ENCODE results near the gene CEP19.
"Not testable (repeated sequence)": the region's sequence is repeated elsewhere in the genome, so short reads cannot be mapped to it uniquely, and the experiment has no call there.

CEP19 gene

GRCh38 chr3:196754091-196754981, 42.3 kb upstream of the CEP19 start:
- no peaks in the 10 kb centered on the region for H3F3A ChIP-seq (ENCODE audit: low read depth)
- peaks cover 97% of the 10 kb centered on the region for H3K79me2 ChIP-seq (ENCODE audit: insufficient read depth, low read length)
- no peaks in the 10 kb centered on the region for H3K9me2 ChIP-seq (replicated peaks; ENCODE audit: low read depth, low read length)
- H3K9ac ChIP-seq (ENCODE audit: low read depth, low read length, poor library complexity, severe bottlenecking), result no peak overlapping the region
- peak overlapping the region; percentile 5 for H3K4me2 ChIP-seq (ENCODE audit: low read depth, low read length, poor library complexity, severe bottlenecking)
- H3K36me3 ChIP-seq (ENCODE audit: insufficient read depth, low read length), result no peaks in the 10 kb centered on the region; the same call in 1 of the 2 replicates
- H3K27me3 ChIP-seq (ENCODE audit: insufficient read depth, low read length, poor library complexity, severe bottlenecking), result no peaks in the 10 kb centered on the region
- TF ChIP-seq CTCF (conservative IDR thresholded peaks at IDR 0.05; ENCODE audit: low read length) (no peak), EZH2phosphoT487 (IDR thresholded peaks at IDR 0.05; ENCODE audit: borderline replicate concordance) (no peak)
- H4K20me1 ChIP-seq (ENCODE audit: insufficient read depth, low read length, poor library complexity, severe bottlenecking), result peaks cover 62% of the 10 kb centered on the region
- H2AFZ ChIP-seq (ENCODE audit: low read length), result no peak overlapping the region
- H3K9me3 ChIP-seq (ENCODE audit: insufficient read depth, low read depth, low read length), result no peaks in the 10 kb centered on the region
- no peak overlapping the region for H3K4me3 ChIP-seq (ENCODE audit: low read length, poor library complexity, severe bottlenecking)
- H3K4me1 ChIP-seq (ENCODE audit: insufficient read depth, low read length, poor library complexity, severe bottlenecking), result peaks cover 26% of the 10 kb centered on the region

GRCh38 chr3:196753201-196753600, 41.2 kb upstream of the CEP19 start:
- Histone ChIP-seq H3K9me3 (ENCODE audit: insufficient read depth, low read depth, low read length) (no peaks in the 10 kb centered on the region), H3K79me2 (ENCODE audit: insufficient read depth, low read length) (peaks cover 99% of the 10 kb centered on the region)

GRCh38 chr3:196749125-196749524, 37.1 kb upstream of the CEP19 start:
- no peaks in the 10 kb centered on the region for H3F3A ChIP-seq (ENCODE audit: low read depth)
- peaks cover 91% of the 10 kb centered on the region for H4K20me1 ChIP-seq (ENCODE audit: insufficient read depth, low read length, poor library complexity, severe bottlenecking)
- TF ChIP-seq CTCF (conservative IDR thresholded peaks at IDR 0.05; ENCODE audit: low read length), result no peak
- TF ChIP-seq EZH2phosphoT487 (IDR thresholded peaks at IDR 0.05; ENCODE audit: borderline replicate concordance), result no peak
- peaks cover 99% of the 10 kb centered on the region for H3K79me2 ChIP-seq (ENCODE audit: insufficient read depth, low read length)
- H3K9ac ChIP-seq (ENCODE audit: low read depth, low read length, poor library complexity, severe bottlenecking), result no peak overlapping the region
- H3K9me2 ChIP-seq (replicated peaks; ENCODE audit: low read depth, low read length), result no peaks in the 10 kb centered on the region
- no peak overlapping the region for H3K4me3 ChIP-seq (ENCODE audit: low read length, poor library complexity, severe bottlenecking)
- peaks cover 53% of the 10 kb centered on the region for H3K4me1 ChIP-seq (ENCODE audit: insufficient read depth, low read length, poor library complexity, severe bottlenecking)
- peak overlapping the region; percentile 89 for H3K4me2 ChIP-seq (ENCODE audit: low read depth, low read length, poor library complexity, severe bottlenecking)
- H3K36me3 ChIP-seq (ENCODE audit: insufficient read depth, low read length), result no peaks in the 10 kb centered on the region
- no peak overlapping the region for H2AFZ ChIP-seq (ENCODE audit: low read length)
- no peaks in the 10 kb centered on the region for H3K27me3 ChIP-seq (ENCODE audit: insufficient read depth, low read length, poor library complexity, severe bottlenecking)
- no peaks in the 10 kb centered on the region for H3K9me3 ChIP-seq (ENCODE audit: insufficient read depth, low read depth, low read length)

More at GRCh38 chr3:196753201-196753600, 41.2 kb upstream of the CEP19 start:
- Histone ChIP-seq H3K36me3 (ENCODE audit: insufficient read depth, low read length) (no peaks in the 10 kb centered on the region; the same call in 1 of the 2 replicates), H3K4me2 (ENCODE audit: low read depth, low read length, poor library complexity, severe bottlenecking) (no peak overlapping the region), H3K27me3 (ENCODE audit: insufficient read depth, low read length, poor library complexity, severe bottlenecking) (no peaks in the 10 kb centered on the region), H3F3A (ENCODE audit: low read depth) (no peaks in the 10 kb centered on the region), H4K20me1 (ENCODE audit: insufficient read depth, low read length, poor library complexity, severe bottlenecking) (peaks cover 73% of the 10 kb centered on the region), H3K9ac (ENCODE audit: low read depth, low read length, poor library complexity, severe bottlenecking) (no peak overlapping the region), H2AFZ (ENCODE audit: low read length) (no peak overlapping the region), H3K9me2 (replicated peaks; ENCODE audit: low read depth, low read length) (no peaks in the 10 kb centered on the region), H3K4me3 (ENCODE audit: low read length, poor library complexity, severe bottlenecking) (no peak overlapping the region), H3K4me1 (ENCODE audit: insufficient read depth, low read length, poor library complexity, severe bottlenecking) (peaks cover 37% of the 10 kb centered on the region)
- TF ChIP-seq EZH2phosphoT487 (IDR thresholded peaks at IDR 0.05; ENCODE audit: borderline replicate concordance) (no peak), CTCF (conservative IDR thresholded peaks at IDR 0.05; ENCODE audit: low read length) (no peak)

GRCh38 chr3:196743569-196743968, 31.5 kb upstream of the CEP19 start:
- peak overlapping the region; percentile 89 for H3K4me2 ChIP-seq (ENCODE audit: low read depth, low read length, poor library complexity, severe bottlenecking)
- H3F3A ChIP-seq (ENCODE audit: low read depth); H3K9me3 ChIP-seq (ENCODE audit: insufficient read depth, low read depth, low read length); H3K36me3 ChIP-seq (ENCODE audit: insufficient read depth, low read length); H3K27me3 ChIP-seq (ENCODE audit: insufficient read depth, low read length, poor library complexity, severe bottlenecking); H2AFZ ChIP-seq (ENCODE audit: low read length); H3K9me2 ChIP-seq (replicated peaks; ENCODE audit: low read depth, low read length): not testable (repeated sequence)
- H3K4me3 ChIP-seq (ENCODE audit: low read length, poor library complexity, severe bottlenecking), result peak overlapping the region; percentile 85
- peak overlapping the region; percentile 29 for H3K9ac ChIP-seq (ENCODE audit: low read depth, low read length, poor library complexity, severe bottlenecking)
- peaks cover 80% of the 10 kb centered on the region for H4K20me1 ChIP-seq (ENCODE audit: insufficient read depth, low read length, poor library complexity, severe bottlenecking)
- peaks cover 60% of the 10 kb centered on the region for H3K4me1 ChIP-seq (ENCODE audit: insufficient read depth, low read length, poor library complexity, severe bottlenecking)
- peaks cover 87% of the 10 kb centered on the region for H3K79me2 ChIP-seq (ENCODE audit: insufficient read depth, low read length)

Data from Loucy (cell line).